Kidney tubule cell (primary cell): ENCODE measurements around the gene ZC3H14.

Experiments
- DNase-seq: peaks from one replicate; pipeline ENCODE4 v3.0.0-alpha.2; 2018; ENCODE audit warnings: low spot score

The ZC3H14 gene

DNA sequence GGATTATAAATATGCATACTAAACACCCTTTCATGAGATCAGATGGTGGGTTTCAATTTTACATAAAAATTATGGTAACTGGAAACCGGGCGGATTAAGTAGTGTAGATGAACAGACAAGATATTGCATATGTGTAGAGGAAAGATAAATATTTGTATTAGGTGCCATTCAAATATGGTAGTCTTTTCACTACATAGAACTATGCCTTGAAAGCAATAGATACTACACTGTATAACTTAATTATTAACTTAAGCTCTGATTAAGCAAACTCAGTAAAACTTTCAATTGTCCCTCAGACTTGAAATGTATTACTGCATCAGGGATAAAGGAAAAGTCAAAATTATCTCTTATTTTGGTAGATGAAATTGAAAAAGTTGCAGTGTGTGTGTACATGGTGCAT is 10.0 kb upstream of the ZC3H14 start:
- DNase-seq, result peak; percentile 31

DNA sequence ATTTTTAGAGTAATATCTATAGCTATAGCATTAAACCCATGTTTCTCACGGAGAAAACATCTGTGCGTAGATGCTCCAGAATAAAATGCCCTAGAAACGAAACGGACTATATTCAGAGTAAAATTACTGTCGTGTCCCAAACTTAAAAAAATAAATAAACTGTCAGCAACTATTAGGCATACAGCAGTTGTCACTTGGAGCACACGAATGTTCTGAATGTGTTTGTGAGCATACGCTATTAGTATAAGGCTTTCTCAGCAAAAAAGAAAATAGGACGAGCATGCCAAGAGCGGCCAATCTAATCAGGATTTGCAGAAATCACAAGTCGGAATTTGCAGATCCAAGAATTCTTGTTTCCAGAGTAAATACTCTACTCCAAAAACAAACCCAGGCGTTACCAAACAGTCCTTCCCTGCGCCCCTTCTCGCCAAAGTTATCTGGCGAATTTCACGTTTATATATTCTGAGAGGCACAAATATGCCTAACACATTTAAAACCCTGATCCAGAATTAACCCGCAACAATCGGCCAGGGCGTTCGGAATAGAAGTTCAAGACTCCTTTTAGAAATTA is 8.9 kb upstream of the ZC3H14 start:
- DNase-seq, result no peak

DNA sequence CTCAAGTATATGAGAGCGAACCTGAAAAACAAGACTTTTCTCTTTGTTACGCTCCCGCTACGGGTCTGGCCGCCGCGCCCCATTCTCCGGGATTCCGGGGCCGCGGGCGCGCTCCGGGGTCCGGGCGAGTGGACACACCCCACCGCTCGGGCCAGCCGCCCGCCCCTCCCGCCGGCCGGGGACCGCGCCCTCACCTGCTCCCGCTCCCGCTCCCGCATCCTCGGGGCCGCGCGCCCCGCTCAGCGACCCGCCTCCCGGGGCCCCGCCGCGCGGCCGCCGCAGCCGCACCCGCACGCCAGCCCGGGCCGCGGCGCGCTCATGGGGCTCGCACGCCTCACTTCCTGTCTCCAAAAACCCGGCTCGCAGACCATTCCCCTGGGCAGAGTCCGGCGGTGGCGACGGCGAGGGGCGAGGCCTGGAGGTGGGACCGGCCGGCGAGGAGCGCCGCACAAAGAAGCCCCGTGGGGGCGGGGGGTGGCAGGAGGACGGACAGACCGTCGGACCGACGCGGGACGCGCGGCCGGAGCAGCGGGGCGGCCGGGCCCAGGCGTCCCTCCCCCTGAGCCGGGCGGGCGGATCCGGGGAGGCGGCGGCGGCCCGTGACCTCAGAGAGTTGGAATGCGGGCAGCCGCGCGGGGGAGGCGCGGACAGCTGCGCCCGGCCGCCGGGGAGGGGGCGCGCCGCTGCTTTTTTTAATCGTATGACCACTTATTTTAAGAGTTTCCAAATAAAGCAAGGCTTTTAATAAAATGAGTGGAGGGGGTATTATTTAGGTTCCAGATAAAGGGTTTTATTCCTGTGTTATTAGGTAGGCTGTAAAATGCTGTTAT is 8.2 kb upstream of the ZC3H14 start, which contains the start of gene PTPN21:
Gene PTPN21 (minus strand): TSS at position 551 of the 830 bp plus-strand sequence. CDS start 4,590 bp downstream, outside the sequence.
- peak; percentile 84 for DNase-seq

GRCh38 chr14:88556581-88556980 is 6.3 kb upstream of the ZC3H14 start:
- no peak for DNase-seq

DNA sequence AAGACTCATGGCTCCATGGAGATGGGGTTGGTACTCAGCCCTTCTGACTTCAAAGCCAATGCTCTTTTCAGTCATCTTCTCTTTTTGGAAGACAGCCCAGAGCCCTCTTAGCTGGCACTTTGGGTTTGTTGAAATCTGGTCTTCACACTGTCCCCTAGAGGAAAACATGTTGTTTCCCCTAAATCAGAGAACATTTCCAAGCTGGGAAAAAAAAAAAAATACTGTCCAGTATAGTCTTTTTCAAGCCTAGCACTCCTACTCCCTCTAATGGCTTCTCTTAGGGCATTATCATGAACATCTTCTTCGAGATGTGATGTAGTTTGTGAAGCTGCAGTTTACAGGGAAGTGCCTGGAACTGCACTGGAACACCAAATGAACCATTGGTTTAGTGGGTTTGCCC is 3.0 kb upstream of the ZC3H14 start:
- DNase-seq, result peak; percentile 48

DNA sequence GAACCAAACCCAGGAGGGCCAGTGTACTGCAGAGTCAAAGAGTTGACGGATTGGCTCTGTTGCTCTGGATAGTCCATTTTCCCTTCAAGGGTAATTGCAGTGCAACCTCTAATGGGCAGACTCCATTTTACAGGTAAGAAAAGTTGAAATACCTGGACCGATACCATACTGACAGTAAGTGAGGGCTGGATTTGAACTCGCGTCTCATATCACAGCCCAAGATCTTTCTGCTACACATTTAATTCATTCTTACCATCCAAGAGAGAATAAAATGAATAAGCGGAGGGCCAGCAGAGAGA is 356 bp upstream of the ZC3H14 start:
- no peak for DNase-seq

DNA sequence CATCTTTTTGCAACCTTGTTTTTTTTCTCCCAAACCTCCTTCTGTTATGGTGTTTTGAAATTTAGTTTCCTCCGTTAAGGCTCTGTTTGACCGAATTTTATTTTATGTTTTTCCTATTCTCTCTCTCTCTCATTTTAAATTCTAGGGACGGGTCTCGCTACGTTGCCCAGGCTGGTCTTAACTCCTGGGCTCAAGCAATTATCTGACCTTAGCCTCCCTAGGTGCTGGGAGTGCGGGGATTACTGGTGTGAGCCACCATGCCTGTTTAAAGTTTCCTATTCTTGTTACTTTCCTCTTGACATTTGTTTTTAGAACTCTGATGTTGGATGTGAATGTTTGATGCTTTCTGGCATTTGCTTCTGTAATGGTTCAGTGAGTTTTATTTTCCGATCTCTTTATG is 1.0 kb downstream of the ZC3H14 start:
- DNase-seq, result no peak

GRCh38 chr14:88565427-88565826 is 2.6 kb downstream of the ZC3H14 start:
- DNase-seq, result no peak

- DNase-seq, result no peak
Observed at GRCh38 chr14:88568196-88568595, 5.4 kb downstream of the ZC3H14 start.

DNA sequence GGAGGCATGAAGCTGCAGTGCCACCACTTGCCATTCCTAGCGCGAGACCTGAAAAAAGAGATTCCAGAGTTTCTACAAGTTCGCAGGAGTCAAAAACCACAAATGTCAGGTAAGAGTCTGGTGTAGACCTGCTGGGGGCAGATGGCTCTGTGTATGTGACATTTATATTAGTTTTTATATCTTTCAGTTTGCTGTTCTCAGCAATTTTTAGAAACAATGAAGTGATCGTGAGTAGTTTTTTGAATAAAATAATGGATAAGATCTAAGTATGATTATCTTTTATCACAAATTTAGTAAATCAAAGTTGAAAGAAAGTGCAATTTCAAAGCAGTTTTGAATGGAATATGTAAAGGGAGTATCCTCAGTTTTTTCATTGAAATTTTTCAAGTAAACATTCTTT is 9.3 kb downstream of the ZC3H14 start:
- DNase-seq, result no peak

DNA sequence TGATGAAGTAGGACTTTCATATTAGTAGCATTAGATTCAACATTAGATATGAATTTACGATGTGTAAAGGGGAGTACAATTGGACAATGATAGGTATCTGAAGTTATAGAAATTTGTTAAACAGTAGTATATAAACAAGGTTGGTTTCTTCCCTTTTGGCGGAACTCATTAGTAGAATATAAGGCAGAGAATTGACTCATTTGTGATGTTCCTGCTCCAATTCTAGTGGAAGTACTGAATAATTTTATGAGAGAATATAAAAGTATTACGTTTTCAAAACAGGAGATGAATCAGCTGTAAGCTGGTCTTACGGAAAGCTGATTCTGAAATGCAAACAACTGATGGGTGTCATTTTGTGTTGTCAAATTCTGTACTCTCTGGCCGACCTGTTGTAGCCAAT is 13.4 kb downstream of the ZC3H14 start:
- DNase-seq, result no peak

DNA sequence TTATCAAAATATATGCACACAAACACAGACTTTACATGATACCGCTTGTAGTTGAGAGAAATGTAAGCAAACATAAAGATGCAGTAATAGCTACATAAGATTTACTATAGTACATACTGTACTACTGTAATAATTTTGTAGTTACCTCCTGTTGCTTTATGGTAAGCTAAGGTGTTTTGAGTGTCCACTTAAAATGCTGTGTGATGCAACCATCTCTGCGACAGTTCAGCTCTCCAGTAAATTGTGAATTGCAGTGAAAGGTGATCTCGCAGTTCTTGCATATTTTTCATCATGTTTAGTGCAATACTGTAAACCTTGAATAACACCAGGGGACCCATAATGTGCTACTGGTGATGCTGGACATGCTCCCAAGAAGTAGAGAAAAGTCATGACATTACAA is 21.6 kb downstream of the ZC3H14 start:
- no peak for DNase-seq

DNA sequence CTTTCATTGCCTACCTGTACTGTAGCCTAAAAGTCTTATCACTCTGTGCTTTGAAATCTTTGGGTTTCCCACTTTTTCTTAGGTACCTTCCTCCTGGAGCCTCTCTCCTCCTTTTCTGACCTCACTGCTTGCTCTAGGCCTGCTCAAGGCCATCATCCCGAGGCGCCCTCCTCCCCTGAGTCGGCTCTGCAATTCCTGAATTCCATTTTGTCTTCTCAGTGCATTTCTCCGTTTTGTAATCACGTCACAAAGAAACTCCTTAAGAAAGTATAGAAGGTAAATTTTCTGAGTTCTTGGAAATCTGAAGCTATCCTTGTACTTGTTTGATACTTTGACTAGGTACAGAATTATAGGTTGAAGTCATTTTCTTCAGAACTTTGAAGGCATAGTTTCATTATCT is 25.2 kb downstream of the ZC3H14 start:
- no peak for DNase-seq

DNA sequence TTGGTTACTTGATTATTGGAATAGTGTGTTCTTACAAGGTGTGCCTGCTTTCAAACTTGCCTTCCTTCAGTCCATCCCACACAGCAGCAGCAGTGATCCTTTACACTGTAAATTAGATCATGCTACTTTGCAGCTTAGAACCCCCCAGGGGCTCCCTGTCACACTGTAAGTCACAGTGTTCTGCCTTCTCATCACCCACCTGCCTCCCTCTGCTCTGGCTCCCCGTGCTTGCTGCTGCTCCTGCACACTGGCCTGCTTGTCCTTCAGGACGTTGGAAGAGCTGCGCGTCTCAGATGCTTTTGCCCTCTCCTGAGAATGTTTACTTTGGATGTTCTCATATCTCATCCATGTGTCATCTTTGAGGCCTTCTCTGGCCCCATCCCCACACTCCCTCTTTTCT is 27.3 kb downstream of the ZC3H14 start:
- no peak for DNase-seq

- no peak for DNase-seq
Observed at GRCh38 chr14:88592031-88592430, 29.2 kb downstream of the ZC3H14 start.

DNA sequence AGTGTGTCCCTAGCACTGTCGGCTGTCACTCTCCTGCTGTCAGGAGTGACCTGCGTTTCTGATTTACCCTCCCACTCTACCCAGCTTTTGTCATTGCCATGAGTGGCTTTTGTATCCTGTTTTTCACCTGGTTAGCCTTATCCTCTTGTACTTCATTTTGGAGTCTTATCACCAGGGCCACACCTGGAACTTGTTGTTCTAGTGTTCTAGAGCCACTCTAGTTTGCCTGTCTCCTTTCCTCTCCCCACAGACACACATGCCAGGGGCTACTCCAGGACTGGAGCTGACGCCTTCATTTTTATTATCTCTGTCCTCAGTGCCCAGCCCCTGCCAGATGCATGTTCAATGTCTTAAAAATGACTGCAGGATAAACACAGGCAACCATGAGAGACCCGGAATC is 34.2 kb downstream of the ZC3H14 start:
- DNase-seq, result no peak

DNA sequence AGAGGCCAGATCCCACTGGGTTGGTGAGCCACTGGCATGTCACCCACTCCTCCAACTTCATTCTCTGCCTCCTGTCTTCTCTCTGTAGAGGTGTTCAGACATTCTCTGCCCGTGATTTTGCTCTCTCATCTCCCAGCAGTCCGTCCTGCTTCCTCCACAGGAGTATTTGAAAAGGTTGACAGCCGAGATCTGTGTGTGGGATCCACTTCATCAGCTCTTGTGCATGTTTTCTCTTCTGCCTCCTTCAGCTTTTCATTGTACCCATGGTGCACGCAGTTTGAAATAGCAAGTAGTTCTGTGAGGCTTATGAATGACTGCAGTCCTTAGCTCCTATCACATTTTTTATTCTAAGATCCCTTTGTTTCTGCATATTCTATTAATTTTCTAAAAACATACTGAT is 34.8 kb downstream of the ZC3H14 start:
- no peak for DNase-seq

DNA sequence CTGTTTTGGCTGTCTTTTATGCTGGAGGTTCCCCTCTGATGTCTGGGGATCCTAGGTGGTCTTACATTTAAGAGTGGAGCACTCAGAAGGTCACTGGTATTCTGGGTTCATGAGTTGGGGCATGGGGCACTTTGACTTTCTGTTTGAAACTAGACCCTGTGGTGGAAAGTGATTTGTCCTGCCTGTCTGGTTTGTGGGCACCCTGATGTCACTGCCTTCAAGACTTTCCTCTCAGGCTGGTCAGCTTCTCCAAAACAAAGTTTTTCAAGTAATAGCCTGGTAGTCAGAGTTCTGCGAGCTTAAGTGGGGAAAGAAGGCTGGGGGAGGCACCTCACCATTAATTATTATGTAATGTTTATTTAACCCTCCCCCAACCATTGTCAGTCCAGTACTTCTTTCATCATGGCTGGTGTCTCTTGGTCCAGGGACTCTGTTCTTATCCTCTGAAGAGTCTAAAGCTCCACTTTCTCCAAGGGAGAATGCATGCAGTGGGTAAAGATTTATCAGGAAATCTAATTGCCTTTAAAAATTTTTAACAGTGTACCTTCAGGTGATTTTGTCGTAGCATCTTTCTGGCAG is 35.3 kb downstream of the ZC3H14 start:
- no peak for DNase-seq

- no peak for DNase-seq
Observed at GRCh38 chr14:88599326-88599725, 36.5 kb downstream of the ZC3H14 start.

DNA sequence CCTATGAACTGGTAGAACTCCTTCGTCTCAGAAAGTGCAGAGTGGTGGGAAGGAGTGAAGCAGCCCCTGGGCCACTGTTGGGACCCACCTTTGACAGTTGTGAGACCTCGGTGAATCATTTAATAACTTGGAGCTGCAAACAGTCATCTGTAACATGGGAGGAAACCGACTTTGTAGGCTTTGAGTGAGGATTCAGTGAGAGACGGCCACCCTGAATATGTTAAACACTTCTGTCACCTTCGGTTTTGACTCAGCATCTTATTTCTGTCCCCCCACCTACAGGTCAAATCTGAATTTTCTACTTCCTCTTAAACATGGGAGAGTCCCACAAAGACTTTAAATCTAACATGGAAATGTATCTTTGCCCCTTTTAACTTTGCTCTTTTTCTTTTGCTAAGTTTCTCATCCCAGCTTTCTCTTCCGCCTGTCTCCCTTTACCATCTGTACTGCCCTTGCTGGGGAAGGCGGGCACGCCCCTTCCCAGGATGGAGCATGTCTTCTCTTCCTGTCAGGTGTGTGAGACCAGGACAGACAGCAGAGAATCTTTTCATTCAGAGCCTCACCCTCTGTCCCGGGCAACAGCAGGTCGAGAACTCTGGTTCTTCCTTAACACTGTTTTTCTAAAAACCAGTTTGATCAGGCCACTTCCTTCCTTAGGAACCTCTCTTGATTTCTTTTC is 37.1 kb downstream of the ZC3H14 start:
- DNase-seq, result no peak

DNA sequence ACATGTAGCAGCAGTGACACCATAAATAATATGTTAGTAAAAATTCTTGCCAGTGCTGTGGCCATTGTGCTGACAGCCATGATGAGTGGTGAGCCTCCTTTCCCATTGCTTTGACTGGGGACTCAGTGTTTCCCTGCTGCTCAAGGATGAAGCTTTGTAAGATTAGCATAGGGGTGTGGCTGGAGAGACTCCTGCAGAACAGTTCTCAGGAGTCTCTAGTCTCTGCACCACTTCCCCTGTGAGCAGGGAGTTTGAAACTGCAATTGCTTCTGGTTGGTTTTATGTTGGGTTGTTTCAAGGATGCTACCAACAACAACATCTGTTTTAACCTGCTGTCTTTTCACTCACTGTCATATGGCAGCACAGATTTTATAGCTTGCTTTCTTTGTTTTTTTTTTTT is 41.4 kb downstream of the ZC3H14 start:
- no peak for DNase-seq

DNA sequence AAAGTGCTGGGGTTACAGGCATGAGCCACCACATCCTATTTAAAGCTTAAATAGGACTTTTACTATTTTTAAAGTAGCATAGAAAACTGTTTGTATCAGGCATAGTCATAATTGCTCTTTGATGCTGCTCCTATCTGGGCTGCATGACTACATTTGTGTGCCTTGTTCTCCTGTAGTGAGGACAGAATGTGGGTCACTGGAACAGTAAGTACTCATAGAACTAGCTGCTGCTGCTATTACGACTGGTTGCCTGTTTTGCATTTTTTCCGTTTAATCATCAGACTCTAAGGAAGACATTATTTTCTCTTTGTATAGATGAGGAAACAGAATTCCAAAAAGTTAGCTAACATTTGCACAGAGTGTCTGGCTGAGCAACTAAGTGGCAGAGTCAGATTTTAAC is 42.8 kb downstream of the ZC3H14 start:
- DNase-seq, result no peak

GRCh38 chr14:88607829-88608228 is 45.0 kb downstream of the ZC3H14 start:
- no peak for DNase-seq
